OCI-LY1 (cell line): ENCODE measurements around the gene HSPA4.
"Not testable (repeated sequence)": the region's sequence is repeated elsewhere in the genome, so short reads cannot be mapped to it uniquely, and the experiment has no call there.

Source experiments
- H2AFZ ChIP-seq: fragments of 200-600 bp; sonication (generic), shearing (Covaris generic); 2 replicates; pipeline ENCODE4 v1.6.0; 2014; ENCODE audit warnings: antibody characterized with exemption, mild to moderate bottlenecking, low read length
- H3F3A ChIP-seq: fragments of 200-600 bp; sonication (generic), shearing (Covaris generic); 2 replicates; pipeline ENCODE4 v1.6.0; 2014; ENCODE audit warnings: mild to moderate bottlenecking, antibody characterized with exemption, low read length, moderate library complexity; ENCODE audit not compliant: insufficient read depth
- H3K27ac ChIP-seq: fragments of 200-600 bp; sonication (generic); 2 replicates; pipeline ENCODE4 v1.5.1; 2014; ENCODE audit warnings: low read length, mixed run types, mild to moderate bottlenecking, low read depth; ENCODE audit not compliant: poor library complexity, severe bottlenecking
- H3K27me3 ChIP-seq: fragments of 200-600 bp; sonication (generic); 2 replicates; pipeline ENCODE4 v1.6.0; 2014; ENCODE audit warnings: antibody characterized with exemption, mild to moderate bottlenecking, low read length, moderate library complexity; ENCODE audit not compliant: insufficient read depth
- H3K36me3 ChIP-seq: fragments of 200-600 bp; sonication (generic); 2 replicates; pipeline ENCODE4 v1.6.1; 2014; ENCODE audit warnings: mild to moderate bottlenecking, antibody characterized with exemption, low read length, moderate library complexity, mixed read lengths; ENCODE audit not compliant: insufficient read depth
- H3K4me1 ChIP-seq: fragments of 200-600 bp; sonication (generic); 2 replicates; pipeline ENCODE4 v1.5.1; 2014; ENCODE audit warnings: mild to moderate bottlenecking, low read length, moderate library complexity; ENCODE audit not compliant: insufficient read depth, severe bottlenecking
- H3K4me2 ChIP-seq: fragments of 200-600 bp; sonication (generic), shearing (Covaris generic); 2 replicates; pipeline ENCODE4 v1.6.1; 2014; ENCODE audit warnings: low read length
- H3K4me3 ChIP-seq: fragments of 200-600 bp; sonication (generic); 2 replicates; pipeline ENCODE4 v1.5.1; 2014; ENCODE audit warnings: low read length, low read depth, mild to moderate bottlenecking, mixed read lengths; ENCODE audit not compliant: poor library complexity, severe bottlenecking
- H3K79me2 ChIP-seq: fragments of 200-600 bp; shearing (Covaris generic); 2 replicates; pipeline ENCODE4 v1.6.1; 2016; ENCODE audit warnings: mixed run types, low read length, mixed read lengths; ENCODE audit not compliant: insufficient read depth
- H3K9ac ChIP-seq: fragments of 200-600 bp; sonication (generic), shearing (Covaris generic); 2 replicates; pipeline ENCODE4 v1.6.1; 2014; ENCODE audit warnings: mild to moderate bottlenecking, low read length, mixed read lengths
- H3K9me2 ChIP-seq: fragments of 200-600 bp; sonication (generic), shearing (Covaris generic); 2 replicates; pipeline ENCODE4 v1.6.1; 2014; ENCODE audit warnings: low read depth, mild to moderate bottlenecking, low read length, mixed read lengths
- H3K9me3 ChIP-seq: fragments of 200-600 bp; shearing (Covaris generic); 2 replicates; pipeline ENCODE4 v1.6.1; 2014; ENCODE audit warnings: low read length, mixed read lengths
- H4K20me1 ChIP-seq: fragments of 200-600 bp; sonication (generic), shearing (Covaris generic); 2 replicates; pipeline ENCODE4 v1.6.0; 2016; ENCODE audit warnings: mild to moderate bottlenecking, low read length; ENCODE audit not compliant: insufficient read depth
- EZH2 ChIP-seq: fragments of 200-600 bp; sonication (generic), shearing (Covaris generic); IDR thresholded peaks from 2 replicates; pipeline ENCODE4 v1.8.0; 2017; ENCODE audit warnings: borderline replicate concordance, mixed run types, mild to moderate bottlenecking, antibody characterized with exemption, low read length, moderate library complexity, mixed read lengths
- TF ChIP-seq, protein P1 (sequence below): fragments of 200-600 bp; sonication (generic), shearing (Covaris generic); IDR thresholded peaks from 2 replicates; pipeline ENCODE4 v1.5.1; 2017; ENCODE audit warnings: mild to moderate bottlenecking, antibody characterized with exemption, low read length, moderate library complexity, mixed read lengths

HSPA4 gene

GRCh38 chr5:133051542-133052316, at the start of gene HSPA4:
TSS of gene HSPA4 (plus strand) at chr5:133052013. CDS start at chr5:133052251, 238 bp downstream.
- H3K4me2 ChIP-seq = peak within 1 kb of the TSS; percentile 96
- no peaks in the 10 kb centered on the region for H3K9me2 ChIP-seq
- H3F3A ChIP-seq = 0 out of 2 replicates have a peak, but pooled peaks cover 5% of the 10 kb centered on the region
- H3K27ac ChIP-seq = peak within 1 kb of the TSS; percentile 97
- no peaks in the 10 kb centered on the region for H3K27me3 ChIP-seq
- H3K4me3 ChIP-seq = peak within 1 kb of the TSS; percentile 98
- TF ChIP-seq, protein P1, sequence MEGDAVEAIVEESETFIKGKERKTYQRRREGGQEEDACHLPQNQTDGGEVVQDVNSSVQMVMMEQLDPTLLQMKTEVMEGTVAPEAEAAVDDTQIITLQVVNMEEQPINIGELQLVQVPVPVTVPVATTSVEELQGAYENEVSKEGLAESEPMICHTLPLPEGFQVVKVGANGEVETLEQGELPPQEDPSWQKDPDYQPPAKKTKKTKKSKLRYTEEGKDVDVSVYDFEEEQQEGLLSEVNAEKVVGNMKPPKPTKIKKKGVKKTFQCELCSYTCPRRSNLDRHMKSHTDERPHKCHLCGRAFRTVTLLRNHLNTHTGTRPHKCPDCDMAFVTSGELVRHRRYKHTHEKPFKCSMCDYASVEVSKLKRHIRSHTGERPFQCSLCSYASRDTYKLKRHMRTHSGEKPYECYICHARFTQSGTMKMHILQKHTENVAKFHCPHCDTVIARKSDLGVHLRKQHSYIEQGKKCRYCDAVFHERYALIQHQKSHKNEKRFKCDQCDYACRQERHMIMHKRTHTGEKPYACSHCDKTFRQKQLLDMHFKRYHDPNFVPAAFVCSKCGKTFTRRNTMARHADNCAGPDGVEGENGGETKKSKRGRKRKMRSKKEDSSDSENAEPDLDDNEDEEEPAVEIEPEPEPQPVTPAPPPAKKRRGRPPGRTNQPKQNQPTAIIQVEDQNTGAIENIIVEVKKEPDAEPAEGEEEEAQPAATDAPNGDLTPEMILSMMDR = no peak
- TF ChIP-seq EZH2 = no peak
- peak within 1 kb of the TSS; percentile 92 for H3K9ac ChIP-seq
- H3K4me1 ChIP-seq = peaks cover 65% of the 10 kb centered on the region
- no peak within 1 kb of the TSS for H2AFZ ChIP-seq
- H3K79me2 ChIP-seq = peaks cover 52% of the 10 kb centered on the region
- H4K20me1 ChIP-seq = no peaks in the 10 kb centered on the region
- peaks cover 28% of the 10 kb centered on the region for H3K36me3 ChIP-seq
- no peaks in the 10 kb centered on the region for H3K9me3 ChIP-seq

GRCh38 chr5:133006653-133007052, 45.2 kb upstream of the HSPA4 start:
- Histone ChIP-seq H4K20me1 (no peaks in the 10 kb centered on the region), H3F3A (no peaks in the 10 kb centered on the region), H3K27me3 (no peaks in the 10 kb centered on the region), H3K4me1 (no peaks in the 10 kb centered on the region), H3K9me2 (no peaks in the 10 kb centered on the region), H3K79me2 (no peaks in the 10 kb centered on the region), H3K4me2 (no peak overlapping the region), H3K4me3 (no peak overlapping the region), H3K27ac (no peak overlapping the region), H3K36me3 (peaks cover 39% of the 10 kb centered on the region), H3K9ac (no peak overlapping the region), H2AFZ (no peak overlapping the region), H3K9me3 (no peaks in the 10 kb centered on the region)
- no peak for TF ChIP-seq EZH2
- TF ChIP-seq, protein P1 = no peak

DNA sequence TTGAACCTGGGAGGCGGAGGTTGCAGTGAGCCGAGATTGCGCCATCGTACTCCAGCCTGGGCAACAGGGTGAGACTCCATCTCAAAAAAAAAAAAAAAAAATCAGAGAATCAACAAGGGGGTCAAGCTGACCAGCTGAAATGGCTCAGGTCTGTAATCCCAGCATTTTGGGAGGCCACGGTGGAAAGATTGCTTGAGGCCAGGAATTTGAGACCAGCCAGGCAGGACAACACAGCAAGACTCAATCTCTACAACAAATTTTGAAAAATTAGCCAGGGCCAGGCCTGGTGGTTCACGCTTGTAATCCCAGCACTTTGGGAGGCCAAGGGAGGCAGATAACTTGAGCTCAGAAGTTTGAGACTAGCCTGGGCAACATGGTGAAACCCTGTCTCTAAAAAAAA, 43.4 kb upstream of the HSPA4 start:
- not testable (repeated sequence) for H3K27me3 ChIP-seq, H3K9ac ChIP-seq, H3F3A ChIP-seq, H3K79me2 ChIP-seq, H3K9me3 ChIP-seq, H3K27ac ChIP-seq, H2AFZ ChIP-seq, H3K4me2 ChIP-seq, H3K4me1 ChIP-seq, H3K4me3 ChIP-seq, H4K20me1 ChIP-seq, H3K9me2 ChIP-seq
- H3K36me3 ChIP-seq = peaks cover 33% of the 10 kb centered on the region

- H3K9me3 ChIP-seq = no peaks in the 10 kb centered on the region
- no peaks in the 10 kb centered on the region for H3K9me2 ChIP-seq
- peaks cover 36% of the 10 kb centered on the region for H3K36me3 ChIP-seq
- no peak overlapping the region for H3K9ac ChIP-seq
- H3F3A ChIP-seq = no peaks in the 10 kb centered on the region
- no peaks in the 10 kb centered on the region for H3K27me3 ChIP-seq
- H3K4me1 ChIP-seq = no peaks in the 10 kb centered on the region
- no peak overlapping the region for H3K4me3 ChIP-seq
- no peak overlapping the region for H3K27ac ChIP-seq
- H3K79me2 ChIP-seq = 0 out of 2 replicates have a peak, but pooled peaks cover 5% of the 10 kb centered on the region
- no peak overlapping the region for H3K4me2 ChIP-seq
- no peak overlapping the region for H2AFZ ChIP-seq
- no peaks in the 10 kb centered on the region for H4K20me1 ChIP-seq
- no peak for TF ChIP-seq EZH2
- TF ChIP-seq, protein P1 = no peak
These were observed 36.3 kb upstream of the HSPA4 start for GRCh38 chr5:133015466-133015865.
